ENCODE results near the gene CBFA2T3.
A peak's percentile ranks its signal among the peaks of the same experiment; 100 is the strongest.
"Not testable (repeated sequence)": the region's sequence is repeated elsewhere in the genome, so short reads cannot be mapped to it uniquely, and the experiment has no call there.

CBFA2T3 gene

DNA sequence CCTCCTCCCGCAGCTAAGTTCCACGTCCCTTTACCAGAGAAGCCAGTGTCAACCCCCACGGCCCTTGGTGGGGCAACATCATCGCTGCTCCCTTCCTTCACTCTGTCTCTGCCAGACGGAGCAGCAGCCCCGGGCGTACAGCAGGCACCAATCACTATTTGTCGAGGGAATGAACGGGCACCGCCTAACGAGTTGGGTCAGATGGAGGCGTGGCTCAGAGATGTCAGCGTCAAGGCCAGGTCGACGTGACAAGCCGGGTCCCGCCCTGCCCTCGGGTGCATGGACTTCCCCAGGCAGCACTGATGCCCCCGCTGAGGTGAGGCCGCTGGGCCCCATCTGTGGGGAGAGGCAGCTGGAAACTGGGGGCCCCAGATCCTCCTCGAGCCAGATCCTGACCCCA, 50.0 kb downstream of the CBFA2T3 start:
- no peak for DNase-seq (ENCODE audit: insufficient read length, low spot score)
- no peak for FAIRE-seq

DNA sequence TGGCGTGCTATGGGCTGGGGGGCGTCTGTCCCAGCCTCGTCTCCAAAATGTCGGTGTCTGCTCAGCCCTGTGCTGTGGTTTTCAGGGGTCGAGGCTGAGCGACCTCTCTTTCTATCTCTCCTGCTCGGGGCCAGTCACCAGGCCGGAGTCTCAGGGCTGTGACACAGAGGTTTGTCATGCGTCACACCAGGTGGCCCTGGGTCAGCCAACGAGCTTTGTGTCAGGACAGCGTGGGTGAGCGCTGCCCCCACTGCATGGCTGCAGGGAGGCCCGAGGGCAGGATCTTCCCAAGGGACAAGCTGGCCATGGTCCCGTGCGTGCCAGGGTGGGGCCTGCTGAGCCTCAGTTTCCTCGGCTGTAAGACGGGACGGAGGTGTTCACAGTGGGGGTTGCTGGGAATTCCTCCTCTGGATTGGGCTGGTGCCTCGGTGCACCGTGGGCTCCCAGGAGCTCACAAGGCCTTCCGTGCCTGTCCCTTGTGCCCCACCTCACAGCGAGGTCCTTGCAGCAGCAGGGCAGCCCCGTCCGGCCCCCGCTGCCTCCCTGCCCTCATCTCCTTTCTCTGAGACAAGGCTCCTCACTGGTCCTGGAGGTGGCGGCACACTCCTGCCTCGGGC, 50.5 kb downstream of the CBFA2T3 start:
- no peak for DNase-seq (ENCODE audit: insufficient read length, low spot score)
- FAIRE-seq: no peak

- no peak for FAIRE-seq
These were observed 51.5 kb downstream of the CBFA2T3 start for GRCh38 chr16:88925540-88925887.

GRCh38 chr16:88924834-88925539, 52.0 kb downstream of the CBFA2T3 start:
- FAIRE-seq (peak; percentile 88), DNase-seq (ENCODE audit: insufficient read length, low spot score) (peak; percentile 92)

More at GRCh38 chr16:88925540-88925887, 51.5 kb downstream of the CBFA2T3 start:
- DNase-seq (ENCODE audit: insufficient read length, low spot score): no peak

DNA sequence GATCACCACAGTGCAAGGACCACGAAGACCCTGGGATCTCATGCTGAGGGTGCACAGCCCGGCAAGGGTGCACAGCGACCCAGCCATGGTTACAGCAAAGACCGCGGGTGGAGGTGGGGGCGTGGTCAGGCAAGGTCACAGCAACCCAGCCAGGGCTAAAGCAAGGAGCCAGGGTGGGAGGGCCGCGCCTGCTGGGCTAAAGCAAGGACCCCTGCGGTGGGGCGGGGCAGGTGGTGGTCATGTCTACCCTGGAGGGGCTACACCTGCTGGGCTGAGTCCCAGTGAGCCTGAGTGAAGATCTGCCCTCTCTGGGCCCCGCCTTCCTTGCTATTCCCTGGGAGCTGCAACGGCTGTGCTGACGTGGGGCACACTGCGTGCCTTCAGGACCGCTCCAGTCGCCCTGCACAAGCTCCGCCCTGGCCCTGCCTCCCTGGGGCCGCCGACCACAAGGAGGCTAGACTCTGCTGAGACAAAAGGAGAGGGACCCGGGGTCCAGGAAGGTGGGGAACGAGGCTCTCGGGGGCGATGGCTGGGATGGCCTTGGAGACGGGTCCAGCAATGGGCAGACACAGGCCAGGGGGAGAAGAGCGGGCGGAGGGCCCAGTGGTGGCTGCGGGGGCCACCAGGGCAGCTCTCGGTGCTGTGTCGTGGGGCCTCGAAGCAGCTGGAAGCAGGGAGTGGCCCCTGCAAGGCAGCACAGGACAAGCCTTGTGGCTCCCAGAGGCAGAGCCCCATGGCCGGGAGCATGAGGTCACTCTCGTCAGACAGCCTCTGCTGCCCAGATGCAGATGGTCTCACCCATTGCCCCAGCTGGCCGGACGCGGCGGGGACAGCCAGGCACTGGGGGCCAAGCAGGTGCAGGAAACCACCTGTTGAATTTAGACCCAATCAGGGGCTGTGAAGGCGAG, 52.8 kb downstream of the CBFA2T3 start:
- FAIRE-seq (no peak), DNase-seq (ENCODE audit: insufficient read length, low spot score) (no peak)

DNA sequence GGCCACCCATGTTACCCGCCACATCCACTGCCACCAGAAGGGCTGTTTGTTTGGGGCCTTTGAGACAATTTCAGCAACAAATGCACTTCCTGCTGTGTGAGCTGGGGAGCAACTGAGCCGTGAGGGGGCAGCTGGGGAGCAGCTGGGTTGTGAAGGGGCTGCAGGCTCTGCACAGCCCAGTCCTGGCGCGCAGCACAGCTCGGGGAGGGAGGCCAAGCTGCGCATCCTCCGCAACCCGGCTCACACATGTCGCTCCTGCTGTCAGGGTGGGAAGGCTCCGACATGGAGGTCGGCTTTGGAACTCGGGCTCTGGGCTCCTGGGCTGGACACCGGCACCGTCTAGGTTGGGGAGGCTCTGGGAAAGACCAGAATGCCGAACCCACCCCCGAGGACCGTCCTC, 53.6 kb downstream of the CBFA2T3 start:
- FAIRE-seq (no peak), DNase-seq (ENCODE audit: insufficient read length, low spot score) (no peak)

GRCh38 chr16:88922826-88923410, 54.1 kb downstream of the CBFA2T3 start:
- DNase-seq (ENCODE audit: insufficient read length, low spot score) (no peak), FAIRE-seq (no peak)

- DNase-seq (ENCODE audit: insufficient read length, low spot score): no peak
These were observed 54.7 kb downstream of the CBFA2T3 start for GRCh38 chr16:88922114-88922825.

DNA sequence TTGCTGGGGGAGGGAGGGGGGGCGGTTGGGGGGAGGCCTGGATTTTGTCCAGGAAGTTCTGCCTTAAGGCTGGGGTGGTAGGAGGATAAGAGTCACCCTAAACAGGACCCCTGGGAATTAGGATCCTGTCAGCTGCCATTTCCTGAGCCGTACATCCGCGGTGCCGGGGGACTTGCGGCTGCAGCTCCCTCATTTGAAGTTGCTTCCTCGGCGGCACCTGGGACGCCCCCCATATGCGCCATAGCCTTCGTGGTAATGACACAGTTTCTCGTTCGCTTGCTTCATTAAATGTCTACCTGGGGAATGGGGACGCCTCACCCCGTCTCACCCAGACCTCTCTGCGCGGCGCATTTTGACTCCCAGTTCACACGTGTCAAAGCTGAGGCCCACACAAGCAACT, 55.4 kb downstream of the CBFA2T3 start:
- FAIRE-seq: no peak
- DNase-seq (ENCODE audit: insufficient read length, low spot score): no peak

More at GRCh38 chr16:88922114-88922825, 54.7 kb downstream of the CBFA2T3 start:
- no peak for FAIRE-seq

- no peak for DNase-seq (ENCODE audit: insufficient read length, low spot score)
- FAIRE-seq: peak; percentile 26
These were observed 56.1 kb downstream of the CBFA2T3 start for GRCh38 chr16:88920618-88921590.

GRCh38 chr16:88919936-88920335, 57.1 kb downstream of the CBFA2T3 start:
- no peak for FAIRE-seq
- no peak for DNase-seq (ENCODE audit: insufficient read length, low spot score)

DNA sequence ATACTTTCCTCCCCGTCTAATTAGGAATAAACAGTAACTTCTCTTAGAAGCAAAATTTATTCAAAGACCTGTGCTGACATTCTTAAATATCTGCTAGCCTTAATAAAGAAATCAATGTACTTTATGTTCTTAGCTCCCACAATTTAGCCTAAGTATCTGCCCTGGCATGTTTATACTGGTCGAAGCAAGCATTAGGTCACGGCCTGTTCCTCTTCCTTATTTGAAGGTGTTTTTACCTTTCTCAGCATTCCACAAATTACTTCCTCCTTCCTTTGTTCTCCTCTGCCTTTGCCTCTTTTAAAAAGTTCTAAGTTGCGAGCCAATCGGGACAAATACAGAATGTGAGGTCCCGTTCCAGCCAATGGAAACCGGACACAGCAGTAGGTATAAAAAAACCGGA, 58.1 kb downstream of the CBFA2T3 start:
- FAIRE-seq: not testable (repeated sequence)

GRCh38 chr16:88917915-88918627, 58.9 kb downstream of the CBFA2T3 start:
- no peak for DNase-seq (ENCODE audit: insufficient read length, low spot score)
- no peak for FAIRE-seq

More for the DNA sequence above, 58.1 kb downstream of the CBFA2T3 start:
- not testable (repeated sequence) for DNase-seq (ENCODE audit: insufficient read length, low spot score)

DNA sequence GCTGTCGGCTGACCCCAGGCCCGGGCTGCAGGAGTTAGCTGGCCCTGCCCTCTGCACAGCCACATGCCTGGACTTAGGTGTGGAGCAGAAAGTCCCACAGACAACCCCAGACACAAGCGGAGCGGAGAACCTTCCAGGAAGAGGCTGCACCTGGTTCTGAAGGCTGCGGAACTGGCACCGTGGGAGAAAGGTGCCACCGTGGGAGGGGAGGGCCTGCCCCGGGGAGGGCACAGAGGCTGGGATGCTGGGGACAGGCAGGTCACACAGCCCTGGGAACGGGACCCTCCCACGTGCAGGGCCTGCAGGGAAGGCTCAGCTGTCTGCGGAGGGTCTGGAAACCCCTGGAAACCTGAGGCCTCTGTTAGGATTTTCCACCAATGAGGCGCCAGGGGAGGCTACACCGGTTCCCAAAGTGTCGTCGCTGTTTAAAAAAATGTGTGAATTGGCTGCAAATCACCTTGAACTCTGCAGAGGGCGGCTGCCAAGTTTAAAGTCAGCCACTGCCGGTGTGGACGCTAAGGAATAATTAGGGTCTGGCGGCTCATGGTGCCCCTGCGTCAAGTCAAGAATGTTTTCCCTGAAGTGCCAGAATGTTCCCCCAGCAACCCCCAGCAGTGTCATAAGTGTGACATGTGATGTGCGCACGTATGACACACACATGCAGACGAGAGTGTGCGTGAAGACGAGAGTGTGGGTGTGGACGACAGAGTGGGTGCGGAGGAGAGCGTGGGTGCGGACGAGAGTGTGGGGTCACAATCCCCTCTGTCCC, 59.7 kb downstream of the CBFA2T3 start:
- no peak for DNase-seq (ENCODE audit: insufficient read length, low spot score)
- peak; percentile 60 for FAIRE-seq

DNA sequence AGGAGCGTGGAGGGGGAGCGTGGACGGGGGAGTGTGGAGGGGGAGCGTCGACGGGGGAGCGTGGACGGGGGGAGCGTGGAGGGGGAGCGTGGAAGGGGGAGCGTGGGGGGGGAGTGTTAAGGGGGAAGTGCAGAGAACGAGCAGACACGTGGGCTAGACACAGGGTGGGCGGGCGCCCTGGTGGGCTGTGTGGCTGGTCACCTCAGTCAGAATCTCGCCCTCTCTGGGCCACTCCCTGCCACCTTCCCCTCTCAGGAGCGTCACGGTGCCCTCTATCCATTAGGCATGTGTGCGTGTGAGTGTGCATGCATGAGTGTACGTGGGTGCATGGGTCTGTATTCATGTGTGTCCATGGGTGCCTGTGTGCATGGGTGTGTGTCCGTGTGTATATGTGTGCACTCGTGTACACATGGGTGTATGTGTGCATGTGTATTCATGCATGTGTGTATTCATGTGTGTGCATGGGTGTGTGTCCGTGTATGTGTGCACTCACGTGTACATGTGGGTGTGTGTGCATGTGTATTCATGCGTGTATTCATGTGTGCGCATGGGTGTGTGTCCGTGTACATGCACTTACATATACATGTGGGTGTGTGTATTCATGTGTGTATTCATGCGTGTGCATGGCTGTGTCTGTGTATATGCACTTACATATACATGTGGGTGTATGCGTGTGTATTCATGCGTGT, 61.2 kb downstream of the CBFA2T3 start:
- no peak for DNase-seq (ENCODE audit: insufficient read length, low spot score)
- FAIRE-seq: peak; percentile 97

GRCh38 chr16:88914750-88915368, 62.1 kb downstream of the CBFA2T3 start:
- FAIRE-seq (no peak), DNase-seq (ENCODE audit: insufficient read length, low spot score) (no peak)

GRCh38 chr16:88913870-88914269, 63.1 kb downstream of the CBFA2T3 start:
- DNase-seq (ENCODE audit: insufficient read length, low spot score) (no peak), FAIRE-seq (no peak)

Data from HTR-8/SVneo (cell line).